ENCODE measurements around the gene PUS3.

GRCh38 chr11:125904678-125905077, 1.7 kb upstream of the PUS3 start:
- TF ChIP-seq POLR2A (IDR thresholded peaks at IDR 0.05; ENCODE audit: low read length) (no peak), GATA1 (IDR thresholded peaks at IDR 0.05; ENCODE audit: low read depth, low read length) (no peak)
